ENCODE data around the gene POLR1A. TPM values are rescaled to one million over a fixed set of nuclear protein-coding genes. Genes with fewer than 3 reads are reported as not detected.

The POLR1A gene
- total RNA-seq, 1 donor, result 43.1 TPM

- no peak overlapping the region for H3K4me3 ChIP-seq (ENCODE audit: low read depth, low read length)
- TF ChIP-seq CTCF (IDR thresholded peaks at IDR 0.05; ENCODE audit: insufficient read depth, low read length), result peak; percentile 16
- no peak for DNase-seq (ENCODE audit: low read depth)
Measured at GRCh38 chr2:86021396-86022378, 84.0 kb downstream of the POLR1A start.

GRCh38 chr2:86020984-86021383 lies 84.7 kb downstream of the POLR1A start:
- H3K4me3 ChIP-seq (ENCODE audit: low read depth, low read length), result no peak overlapping the region
- TF ChIP-seq CTCF (IDR thresholded peaks at IDR 0.05; ENCODE audit: insufficient read depth, low read length), result no peak
- peak; percentile 22 for DNase-seq (ENCODE audit: low read depth)

GRCh38 chr2:86019121-86019520 lies 86.6 kb downstream of the POLR1A start:
- DNase-seq (ENCODE audit: low read depth), result no peak
- TF ChIP-seq CTCF (IDR thresholded peaks at IDR 0.05; ENCODE audit: insufficient read depth, low read length), result no peak
- no peak overlapping the region for H3K4me3 ChIP-seq (ENCODE audit: low read depth, low read length)

GRCh38 chr2:86017901-86018896 lies 87.5 kb downstream of the POLR1A start:
- DNase-seq (ENCODE audit: low read depth), result no peak
- TF ChIP-seq CTCF (IDR thresholded peaks at IDR 0.05; ENCODE audit: insufficient read depth, low read length), result no peak
- H3K4me3 ChIP-seq (ENCODE audit: low read depth, low read length), result no peak overlapping the region

- DNase-seq (ENCODE audit: low read depth), result no peak
- no peak overlapping the region for H3K4me3 ChIP-seq (ENCODE audit: low read depth, low read length)
- TF ChIP-seq CTCF (IDR thresholded peaks at IDR 0.05; ENCODE audit: insufficient read depth, low read length), result no peak
Measured at GRCh38 chr2:86016581-86016980, 89.1 kb downstream of the POLR1A start.

GRCh38 chr2:86015699-86016098 lies 90.0 kb downstream of the POLR1A start:
- no peak for TF ChIP-seq CTCF (IDR thresholded peaks at IDR 0.05; ENCODE audit: insufficient read depth, low read length)
- H3K4me3 ChIP-seq (ENCODE audit: low read depth, low read length), result no peak overlapping the region
- DNase-seq (ENCODE audit: low read depth), result no peak
